Transverse colon (tissue), 4 donors: ENCODE data around the gene CASKIN2.

Source experiments
- POLR2A ChIP-seq: fragments of 450-650 bp; IDR thresholded peaks from one replicate; pipeline ENCODE4 v1.6.1; 2016; ENCODE audit warnings: antibody characterized with exemption, mild to moderate bottlenecking, moderate library complexity
- POLR2AphosphoS5 ChIP-seq, 3 donors: sonication (generic); formaldehyde crosslinking; IDR thresholded peaks; one replicate each; pipeline ENCODE4 v1.6.1; 2016; ENCODE audit warnings: antibody characterized with exemption in 3 of 3
- TF ChIP-seq, protein P1 (sequence below), 5 experiments: fragments of 200-600 bp in 3 of 5; fragments of 450-650 bp in 2 of 5; sonication (generic) in 3 of 5; IDR thresholded peaks; 1 replicate in 2 of 5; 2 replicates in 3 of 5; pipeline ENCODE4 v1.5.1; 2016 to 2017; ENCODE audit warnings: antibody characterized with exemption in 5 of 5, inconsistent platforms in 3 of 5, mild to moderate bottlenecking in 2 of 5, moderate library complexity in 1 of 5

- TF ChIP-seq, protein P1, sequence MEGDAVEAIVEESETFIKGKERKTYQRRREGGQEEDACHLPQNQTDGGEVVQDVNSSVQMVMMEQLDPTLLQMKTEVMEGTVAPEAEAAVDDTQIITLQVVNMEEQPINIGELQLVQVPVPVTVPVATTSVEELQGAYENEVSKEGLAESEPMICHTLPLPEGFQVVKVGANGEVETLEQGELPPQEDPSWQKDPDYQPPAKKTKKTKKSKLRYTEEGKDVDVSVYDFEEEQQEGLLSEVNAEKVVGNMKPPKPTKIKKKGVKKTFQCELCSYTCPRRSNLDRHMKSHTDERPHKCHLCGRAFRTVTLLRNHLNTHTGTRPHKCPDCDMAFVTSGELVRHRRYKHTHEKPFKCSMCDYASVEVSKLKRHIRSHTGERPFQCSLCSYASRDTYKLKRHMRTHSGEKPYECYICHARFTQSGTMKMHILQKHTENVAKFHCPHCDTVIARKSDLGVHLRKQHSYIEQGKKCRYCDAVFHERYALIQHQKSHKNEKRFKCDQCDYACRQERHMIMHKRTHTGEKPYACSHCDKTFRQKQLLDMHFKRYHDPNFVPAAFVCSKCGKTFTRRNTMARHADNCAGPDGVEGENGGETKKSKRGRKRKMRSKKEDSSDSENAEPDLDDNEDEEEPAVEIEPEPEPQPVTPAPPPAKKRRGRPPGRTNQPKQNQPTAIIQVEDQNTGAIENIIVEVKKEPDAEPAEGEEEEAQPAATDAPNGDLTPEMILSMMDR (IDR thresholded peaks at IDR 0.05), result no peak
- TF ChIP-seq POLR2AphosphoS5 (IDR thresholded peaks at IDR 0.05), result no peak
- no peak for TF ChIP-seq POLR2A
Observed at GRCh38 chr17:75551266-75551665, 35.9 kb upstream of the CASKIN2 start.
